Central memory CD8-positive, alpha-beta T cell (primary cell): ENCODE results near the gene EBNA1BP2.
"Not testable (repeated sequence)": the region's sequence is repeated elsewhere in the genome, so short reads cannot be mapped to it uniquely, and the experiment has no call there.

Source experiments
- ATAC-seq: fragments of 150-1000 bp; cut with Tn5 transposase; replicated peaks from 2 replicates; pipeline ENCODE4 v1.10.0; 2022; ENCODE audit warnings: mild to moderate bottlenecking, moderate FRiP score, moderate number of reproducible peaks; ENCODE audit not compliant: poor library complexity, severe bottlenecking; ENCODE audit errors: extremely low read depth
- DNase-seq, 2 donors: peaks; one replicate each; pipeline ENCODE4 v3.0.0; 2021; ENCODE audit warnings: low spot score in 2 of 2
- H3K27ac Mint-ChIP-seq: one replicate; pipeline ENCODE4 v1.8.0; 2022; ENCODE audit warnings: low read depth, mild to moderate bottlenecking, moderate library complexity, mixed read lengths
- H3K27me3 Mint-ChIP-seq: one replicate; pipeline ENCODE4 v1.8.0; 2022; ENCODE audit warnings: mixed read lengths
- H3K36me3 Mint-ChIP-seq: one replicate; pipeline ENCODE4 v1.8.0; 2022; ENCODE audit warnings: mild to moderate bottlenecking, moderate library complexity, mixed read lengths; ENCODE audit not compliant: insufficient read depth
- H3K4me1 Mint-ChIP-seq: one replicate; pipeline ENCODE4 v1.8.0; 2022; ENCODE audit warnings: mixed read lengths
- H3K4me3 Mint-ChIP-seq: one replicate; pipeline ENCODE4 v1.8.0; 2022; ENCODE audit warnings: mild to moderate bottlenecking, moderate library complexity, mixed read lengths
- H3K9me3 Mint-ChIP-seq: one replicate; pipeline ENCODE4 v1.8.0; 2022; ENCODE audit warnings: mixed read lengths

The EBNA1BP2 gene

GRCh38 chr1:43153443-43153842 is 18.6 kb downstream of the EBNA1BP2 start:
- no peaks in the 10 kb centered on the region for H3K9me3 Mint-ChIP-seq
- DNase-seq = no peak
- no peaks in the 10 kb centered on the region for H3K36me3 Mint-ChIP-seq
- H3K4me1 Mint-ChIP-seq = no peaks in the 10 kb centered on the region
- peaks cover 43% of the 10 kb centered on the region for H3K27me3 Mint-ChIP-seq
- H3K27ac Mint-ChIP-seq = no peak overlapping the region
- H3K4me3 Mint-ChIP-seq = no peak overlapping the region
- no peak for ATAC-seq

GRCh38 chr1:43152866-43153265 is 19.2 kb downstream of the EBNA1BP2 start:
- Mint-ChIP-seq H3K27ac (no peak overlapping the region), H3K27me3 (peaks cover 48% of the 10 kb centered on the region), H3K36me3 (no peaks in the 10 kb centered on the region), H3K4me3 (no peak overlapping the region), H3K9me3 (no peaks in the 10 kb centered on the region), H3K4me1 (no peaks in the 10 kb centered on the region)
- ATAC-seq (no peak), DNase-seq (no peak)

- no peak for DNase-seq
- Mint-ChIP-seq H3K27me3 (peaks cover 67% of the 10 kb centered on the region), H3K9me3 (no peaks in the 10 kb centered on the region), H3K4me1 (no peaks in the 10 kb centered on the region), H3K27ac (no peak overlapping the region), H3K4me3 (no peak overlapping the region), H3K36me3 (no peaks in the 10 kb centered on the region)
- ATAC-seq = no peak
These were observed 22.2 kb downstream of the EBNA1BP2 start for GRCh38 chr1:43149889-43150288.

- Mint-ChIP-seq H3K4me3 (no peak overlapping the region), H3K27me3 (peaks cover 88% of the 10 kb centered on the region), H3K27ac (no peak overlapping the region), H3K4me1 (no peaks in the 10 kb centered on the region), H3K36me3 (no peaks in the 10 kb centered on the region), H3K9me3 (no peaks in the 10 kb centered on the region)
- ATAC-seq (no peak), DNase-seq (no peak)
These were observed 24.3 kb downstream of the EBNA1BP2 start for GRCh38 chr1:43147625-43148327.

GRCh38 chr1:43144237-43144636 is 27.9 kb downstream of the EBNA1BP2 start:
- no peaks in the 10 kb centered on the region for H3K4me1 Mint-ChIP-seq

GRCh38 chr1:43143441-43143888 is 28.6 kb downstream of the EBNA1BP2 start:
- Mint-ChIP-seq H3K27ac (no peak overlapping the region), H3K9me3 (no peaks in the 10 kb centered on the region), H3K4me1 (no peaks in the 10 kb centered on the region), H3K36me3 (no peaks in the 10 kb centered on the region), H3K4me3 (no peak overlapping the region), H3K27me3 (peaks cover 80% of the 10 kb centered on the region)
- no peak for DNase-seq
- ATAC-seq = no peak

More at GRCh38 chr1:43144237-43144636, 27.9 kb downstream of the EBNA1BP2 start:
- Mint-ChIP-seq H3K27me3 (peaks cover 85% of the 10 kb centered on the region), H3K27ac (no peak overlapping the region), H3K36me3 (no peaks in the 10 kb centered on the region), H3K9me3 (no peaks in the 10 kb centered on the region), H3K4me3 (no peak overlapping the region)
- ATAC-seq = no peak
- DNase-seq = no peak

GRCh38 chr1:43140583-43140982 is 31.5 kb downstream of the EBNA1BP2 start:
- no peak for ATAC-seq
- Mint-ChIP-seq H3K4me3 (no peak overlapping the region), H3K4me1 (no peaks in the 10 kb centered on the region), H3K27ac (no peak overlapping the region), H3K27me3 (peaks cover 84% of the 10 kb centered on the region), H3K9me3 (no peaks in the 10 kb centered on the region), H3K36me3 (no peaks in the 10 kb centered on the region)
- DNase-seq = no peak

- DNase-seq = no peak
- no peaks in the 10 kb centered on the region for H3K4me1 Mint-ChIP-seq
- no peaks in the 10 kb centered on the region for H3K36me3 Mint-ChIP-seq
- H3K9me3 Mint-ChIP-seq = no peaks in the 10 kb centered on the region
- no peak overlapping the region for H3K4me3 Mint-ChIP-seq
- ATAC-seq = no peak
- H3K27me3 Mint-ChIP-seq = peaks cover 84% of the 10 kb centered on the region
- H3K27ac Mint-ChIP-seq = no peak overlapping the region
These were observed 32.1 kb downstream of the EBNA1BP2 start for GRCh38 chr1:43140010-43140409.

- not testable (repeated sequence) for H3K36me3 Mint-ChIP-seq, DNase-seq, H3K4me3 Mint-ChIP-seq, ATAC-seq, H3K27ac Mint-ChIP-seq, H3K4me1 Mint-ChIP-seq, H3K9me3 Mint-ChIP-seq
- peaks cover 82% of the 10 kb centered on the region for H3K27me3 Mint-ChIP-seq
These were observed 32.8 kb downstream of the EBNA1BP2 start for GRCh38 chr1:43139295-43139694.

- H3K9me3 Mint-ChIP-seq = no peaks in the 10 kb centered on the region
- H3K4me1 Mint-ChIP-seq = no peaks in the 10 kb centered on the region
- peaks cover 64% of the 10 kb centered on the region for H3K27me3 Mint-ChIP-seq
- DNase-seq (no peak), ATAC-seq (no peak)
- no peak overlapping the region for H3K27ac Mint-ChIP-seq
- H3K36me3 Mint-ChIP-seq = no peaks in the 10 kb centered on the region
- no peak overlapping the region for H3K4me3 Mint-ChIP-seq
These were observed 34.5 kb downstream of the EBNA1BP2 start for GRCh38 chr1:43137445-43138052.

GRCh38 chr1:43135857-43136781 is 36.0 kb downstream of the EBNA1BP2 start:
- ATAC-seq (no peak), DNase-seq (no peak)
- H3K9me3 Mint-ChIP-seq = no peaks in the 10 kb centered on the region
- no peaks in the 10 kb centered on the region for H3K36me3 Mint-ChIP-seq
- no peak overlapping the region for H3K27ac Mint-ChIP-seq
- no peak overlapping the region for H3K4me3 Mint-ChIP-seq
- no peaks in the 10 kb centered on the region for H3K4me1 Mint-ChIP-seq
- H3K27me3 Mint-ChIP-seq = peaks cover 65% of the 10 kb centered on the region

GRCh38 chr1:43134640-43135039 is 37.5 kb downstream of the EBNA1BP2 start:
- ATAC-seq (no peak), DNase-seq (no peak)
- Mint-ChIP-seq H3K27ac (no peak overlapping the region), H3K4me1 (no peaks in the 10 kb centered on the region), H3K4me3 (no peak overlapping the region), H3K9me3 (no peaks in the 10 kb centered on the region), H3K27me3 (peaks cover 67% of the 10 kb centered on the region), H3K36me3 (no peaks in the 10 kb centered on the region)
